ENCODE results near the gene SOX9. TPM values are rescaled to one million over a fixed set of nuclear protein-coding genes. Genes with fewer than 3 reads are reported as not detected.
A peak's percentile ranks its signal among the peaks of the same experiment; 100 is the strongest.

Gene SOX9
- total and polyA plus RNA-seq, 5 donors, result 10.5 to 23.5 (median 19.6) TPM

- 65% methylated on average over 2 of the region's 2 CpGs for WGBS
- DNase-seq (no peak), ATAC-seq (no peak)
- H3K27ac ChIP-seq (ENCODE audit: low read length), result no peak overlapping the region
- no peaks in the 10 kb centered on the region for H3K4me1 ChIP-seq (ENCODE audit: control insufficient read depth, insufficient read depth, low read length)
- intact Hi-C loops (cut with DNase I), result no loop called here
- no peaks in the 10 kb centered on the region for H3K9me3 ChIP-seq (ENCODE audit: control insufficient read depth, low read length)
- no peak overlapping the region for H3K4me3 ChIP-seq (ENCODE audit: low read length)
- H3K27me3 ChIP-seq (ENCODE audit: control insufficient read depth, insufficient read depth), result no peaks in the 10 kb centered on the region
Observed at GRCh38 chr17:72163474-72163873, 42.7 kb downstream of the SOX9 start.

GRCh38 chr17:72164158-72164739, 43.4 kb downstream of the SOX9 start:
- intact Hi-C loops (cut with DNase I), result no loop called here
- DNase-seq, result no peak
- peak; percentile 26 to 52 for ATAC-seq
- Histone ChIP-seq H3K9me3 (ENCODE audit: control insufficient read depth, low read length) (no peaks in the 10 kb centered on the region), H3K27me3 (ENCODE audit: control insufficient read depth, insufficient read depth) (no peaks in the 10 kb centered on the region), H3K4me1 (ENCODE audit: control insufficient read depth, insufficient read depth, low read length) (no peaks in the 10 kb centered on the region), H3K4me3 (ENCODE audit: low read length) (no peak overlapping the region), H3K27ac (ENCODE audit: low read length) (no peak overlapping the region)
- WGBS, result 72% methylated on average over 3 of the region's 3 CpGs

GRCh38 chr17:72165192-72165866, 44.5 kb downstream of the SOX9 start:
- intact Hi-C loops (cut with DNase I), result no loop called here

GRCh38 chr17:72165867-72166439, 45.1 kb downstream of the SOX9 start:
- peak in 2 of 3 donors; percentile 37 to 49 for DNase-seq
- no peaks in the 10 kb centered on the region for H3K27me3 ChIP-seq (ENCODE audit: control insufficient read depth, insufficient read depth)
- WGBS, result 64% methylated on average over 12 of the region's 12 CpGs
- H3K27ac ChIP-seq (ENCODE audit: low read length), result no peak overlapping the region
- no peaks in the 10 kb centered on the region for H3K9me3 ChIP-seq (ENCODE audit: control insufficient read depth, low read length)
- H3K4me1 ChIP-seq (ENCODE audit: control insufficient read depth, insufficient read depth, low read length), result no peaks in the 10 kb centered on the region
- intact Hi-C loops (cut with DNase I), result no loop called here
- ATAC-seq, result peak; percentile 25 to 56
- H3K4me3 ChIP-seq (ENCODE audit: low read length), result no peak overlapping the region

More at GRCh38 chr17:72165192-72165866, 44.5 kb downstream of the SOX9 start:
- H3K4me3 ChIP-seq (ENCODE audit: low read length), result no peak overlapping the region
- WGBS, result 74% methylated on average over 9 of the region's 9 CpGs
- H3K27ac ChIP-seq (ENCODE audit: low read length), result no peak overlapping the region
- DNase-seq (no peak), ATAC-seq (no peak)
- H3K27me3 ChIP-seq (ENCODE audit: control insufficient read depth, insufficient read depth), result no peaks in the 10 kb centered on the region
- no peaks in the 10 kb centered on the region for H3K9me3 ChIP-seq (ENCODE audit: control insufficient read depth, low read length)
- H3K4me1 ChIP-seq (ENCODE audit: control insufficient read depth, insufficient read depth, low read length), result no peaks in the 10 kb centered on the region

GRCh38 chr17:72167593-72167992, 46.8 kb downstream of the SOX9 start:
- DNase-seq, result no peak
- intact Hi-C loops (cut with DNase I), result no loop called here
- WGBS, result 83% methylated on average over 2 of the region's 2 CpGs
- Histone ChIP-seq H3K27me3 (ENCODE audit: control insufficient read depth, insufficient read depth) (no peaks in the 10 kb centered on the region), H3K4me1 (ENCODE audit: control insufficient read depth, insufficient read depth, low read length) (no peaks in the 10 kb centered on the region), H3K27ac (ENCODE audit: low read length) (no peak overlapping the region), H3K9me3 (ENCODE audit: control insufficient read depth, low read length) (no peaks in the 10 kb centered on the region), H3K4me3 (ENCODE audit: low read length) (no peak overlapping the region)
- ATAC-seq, result no peak

GRCh38 chr17:72169823-72170222, 49.0 kb downstream of the SOX9 start:
- Histone ChIP-seq H3K9me3 (ENCODE audit: control insufficient read depth, low read length) (no peaks in the 10 kb centered on the region), H3K27ac (ENCODE audit: low read length) (no peak overlapping the region), H3K4me3 (ENCODE audit: low read length) (no peak overlapping the region), H3K27me3 (ENCODE audit: control insufficient read depth, insufficient read depth) (no peaks in the 10 kb centered on the region), H3K4me1 (ENCODE audit: control insufficient read depth, insufficient read depth, low read length) (no peaks in the 10 kb centered on the region)
- intact Hi-C loops (cut with DNase I), result no loop called here
- 86% methylated on average over 4 of the region's 4 CpGs for WGBS
- ATAC-seq, result no peak
- no peak for DNase-seq

- Histone ChIP-seq H3K4me3 (ENCODE audit: low read length) (no peak overlapping the region), H3K27ac (ENCODE audit: low read length) (peak overlapping the region; percentile 76), H3K27me3 (ENCODE audit: control insufficient read depth, insufficient read depth) (no peaks in the 10 kb centered on the region), H3K9me3 (ENCODE audit: control insufficient read depth, low read length) (no peaks in the 10 kb centered on the region), H3K4me1 (ENCODE audit: control insufficient read depth, insufficient read depth, low read length) (no peaks in the 10 kb centered on the region)
- intact Hi-C loops (cut with DNase I), result no loop called here
- DNase-seq, result peak in 1 of 3 donors; percentile 59
- 31% methylated on average over 7 of the region's 7 CpGs for WGBS
- ATAC-seq, result peak; percentile 29 to 66
Observed at GRCh38 chr17:72171703-72172667, 51.2 kb downstream of the SOX9 start.

GRCh38 chr17:72173499-72174116, 52.8 kb downstream of the SOX9 start:
- intact Hi-C loops (cut with DNase I), result no loop called here
- Histone ChIP-seq H3K4me3 (ENCODE audit: low read length) (no peak overlapping the region), H3K4me1 (ENCODE audit: control insufficient read depth, insufficient read depth, low read length) (no peaks in the 10 kb centered on the region), H3K9me3 (ENCODE audit: control insufficient read depth, low read length) (no peaks in the 10 kb centered on the region), H3K27ac (ENCODE audit: low read length) (no peak overlapping the region), H3K27me3 (ENCODE audit: control insufficient read depth, insufficient read depth) (no peaks in the 10 kb centered on the region)
- DNase-seq (no peak), ATAC-seq (peak; percentile 50 to 51)
- 38% methylated on average over 9 of the region's 9 CpGs for WGBS

GRCh38 chr17:72175263-72175662, 54.4 kb downstream of the SOX9 start:
- Histone ChIP-seq H3K4me3 (ENCODE audit: low read length) (no peak overlapping the region), H3K27ac (ENCODE audit: low read length) (no peak overlapping the region), H3K9me3 (ENCODE audit: control insufficient read depth, low read length) (no peaks in the 10 kb centered on the region), H3K4me1 (ENCODE audit: control insufficient read depth, insufficient read depth, low read length) (no peaks in the 10 kb centered on the region), H3K27me3 (ENCODE audit: control insufficient read depth, insufficient read depth) (no peaks in the 10 kb centered on the region)
- 94% methylated on average over 4 of the region's 4 CpGs for WGBS
- intact Hi-C loops (cut with DNase I), result no loop called here
- DNase-seq (no peak), ATAC-seq (no peak)
